Endothelial cell of umbilical vein (primary cell): ENCODE data around the gene ETV3L. TPM values are rescaled to one million over a fixed set of nuclear protein-coding genes. Genes with fewer than 3 reads are reported as not detected.

Experiments
- BruUV-seq: library from RNA; stranded (reverse); fragments of 400-500 nt; replicated peaks from 2 replicates; lab custom pipeline; 2021; lab: Mats Ljungman, UMichigan
- CTCF ChIA-PET: fragments of 300-600, 350-600 bp; sonication (Branson Sonifier 250); formaldehyde crosslinking; loops from one replicate; lab custom pipeline; 2021; ENCODE audit warnings: antibody characterized with exemption, inconsistent platforms; lab: Charles Lee
- POLR2A ChIA-PET: fragments of 300-600, 350-600 bp; sonication (Branson Sonifier 250); formaldehyde crosslinking; loops from one replicate; lab custom pipeline; 2021; ENCODE audit warnings: antibody characterized with exemption, inconsistent platforms; lab: Charles Lee
- DNase-seq: peaks from one replicate; pipeline ENCODE4 v3.0.0-alpha.2; 2011; ENCODE audit warnings: low read depth, low spot score
- FAIRE-seq: peaks from 2 replicates; lab custom pipeline; 2011; peaks lifted over from hg19 to GRCh38; lab: Jason Lieb, UNC
- H2AFZ ChIP-seq: 2 replicates; pipeline ENCODE4 v1.6.0; 2012; ENCODE audit warnings: low read depth, low read length, control low read depth, inconsistent platforms
- H3K27ac ChIP-seq: 2 replicates; pipeline ENCODE4 v1.5.1; 2011; ENCODE audit warnings: low read depth, mild to moderate bottlenecking, control low read depth, low read length, moderate library complexity; ENCODE audit not compliant: insufficient read depth
- H3K27me3 ChIP-seq, 2 experiments: 2 replicates each; pipeline versions ENCODE4 v1.6.0 to v1.6.1; 2011; ENCODE audit warnings: low read length in 2 of 2, mixed read lengths in 1 of 2; ENCODE audit not compliant: control insufficient read depth in 2 of 2, insufficient read depth in 2 of 2
- H3K36me3 ChIP-seq, 2 experiments: 2 replicates in 1 of 2; 3 replicates in 1 of 2; pipeline ENCODE4 v1.5.1; 2011; ENCODE audit warnings: low read length in 2 of 2, mild to moderate bottlenecking in 1 of 2, moderate library complexity in 1 of 2; ENCODE audit not compliant: control insufficient read depth in 2 of 2, insufficient read depth in 2 of 2; ENCODE audit errors: extremely low read depth in 1 of 2
- H3K4me1 ChIP-seq: 3 replicates; pipeline ENCODE4 v1.5.1; 2011; ENCODE audit warnings: mild to moderate bottlenecking, low read length; ENCODE audit not compliant: control insufficient read depth, insufficient read depth; ENCODE audit errors: extremely low read depth
- H3K4me2 ChIP-seq: 2 replicates; pipeline ENCODE4 v1.6.1; 2011; ENCODE audit warnings: low read length, control low read depth, mixed read lengths; ENCODE audit not compliant: insufficient read depth
- H3K4me3 ChIP-seq, 3 experiments: fragments of 200-600 bp in 1 of 3; sonication (generic), shearing (Covaris generic) in 1 of 3; replicated peaks in 1 of 3; 2 replicates each; pipeline ENCODE4 v1.5.1; 2011 to 2016; ENCODE audit warnings: control low read depth in 3 of 3, low read length in 3 of 3, mild to moderate bottlenecking in 2 of 3, inconsistent platforms in 1 of 3, low read depth in 1 of 3, moderate library complexity in 1 of 3; ENCODE audit not compliant: insufficient read depth in 1 of 3
- H3K79me2 ChIP-seq: 2 replicates; pipeline ENCODE4 v1.6.0; 2012; ENCODE audit warnings: low read length, inconsistent platforms; ENCODE audit not compliant: control insufficient read depth, insufficient read depth
- H3K9ac ChIP-seq: replicated peaks from 2 replicates; pipeline ENCODE3; 2011; ENCODE audit warnings: low read length, control low read depth; ENCODE audit not compliant: insufficient read depth; ENCODE audit errors: extremely low read depth
- H3K9me1 ChIP-seq: replicated peaks from 3 replicates; pipeline ENCODE4 v1.6.0; 2011; ENCODE audit warnings: mild to moderate bottlenecking, low read length; ENCODE audit not compliant: control insufficient read depth, insufficient read depth; ENCODE audit errors: extremely low read depth
- H3K9me3 ChIP-seq: replicated peaks from 2 replicates; pipeline ENCODE4 v1.5.1; 2012; ENCODE audit warnings: low read length, inconsistent platforms; ENCODE audit not compliant: control insufficient read depth, insufficient read depth
- H4K20me1 ChIP-seq: replicated peaks from 2 replicates; pipeline ENCODE3; 2011; ENCODE audit warnings: mild to moderate bottlenecking, low read length; ENCODE audit not compliant: control insufficient read depth, insufficient read depth; ENCODE audit errors: extremely low read depth
- EZH2 ChIP-seq: IDR thresholded peaks from 2 replicates; pipeline ENCODE4 v1.6.1; 2012; ENCODE audit warnings: borderline replicate concordance, low read depth, mild to moderate bottlenecking, moderate library complexity, low read length, inconsistent platforms; ENCODE audit not compliant: severe bottlenecking
- FOS ChIP-seq: IDR thresholded peaks from 2 replicates; pipeline ENCODE4 v1.6.1; 2011; ENCODE audit warnings: mild to moderate bottlenecking, low read length, moderate library complexity, borderline replicate concordance; ENCODE audit not compliant: insufficient read depth
- GATA2 ChIP-seq: IDR thresholded peaks from 2 replicates; pipeline ENCODE4 v1.7.0; 2011; ENCODE audit warnings: low read depth, mild to moderate bottlenecking, moderate library complexity, mixed read lengths, low read length; ENCODE audit not compliant: insufficient read length, insufficient read depth
- JUN ChIP-seq: IDR thresholded peaks from 2 replicates; pipeline ENCODE4 v1.6.1; 2011; ENCODE audit warnings: borderline replicate concordance, low read depth; ENCODE audit not compliant: insufficient read length, insufficient read depth
- MYC ChIP-seq: IDR thresholded peaks from one replicate; pipeline ENCODE4 v1.6.1; 2011; ENCODE audit warnings: mild to moderate bottlenecking, low read depth, low read length
- POLR2A ChIP-seq: IDR thresholded peaks from 2 replicates; pipeline ENCODE4 v1.6.1; 2012; ENCODE audit warnings: low read depth, mild to moderate bottlenecking, control low read depth, low read length
- POLR2AphosphoS5 ChIP-seq: IDR thresholded peaks from 2 replicates; pipeline ENCODE4 v1.6.1; 2012; ENCODE audit warnings: low read depth, mild to moderate bottlenecking, control low read depth, low read length, moderate library complexity; ENCODE audit not compliant: insufficient read depth
- dilution Hi-C: fragments of 300-500 bp; cut with MboI; formaldehyde crosslinking; loops from one replicate; pipeline ENCODE4 v1.15.0; 2019; ENCODE audit warnings: low sequenced_read_pairs; ENCODE audit not compliant: extremely low pct_ligation_motif_present
- intact Hi-C: fragments of 100-400 bp; cut with micrococcal nuclease; formaldehyde crosslinking; loops from one replicate; pipeline ENCODE4 v1.10.0; 2022
- polyA plus RNA-seq, 4 experiments: library from polyadenylated mRNA; depleted of rRNA in 3 of 4; stranded (reverse) in 3 of 4; unstranded in 1 of 4; fragments of >200 nt; gene quantifications; 2 replicates each; pipeline versions ENCODE4 v1.2.1 to v1.2.3, GENCODE V29; 2011 to 2012; ENCODE audit warnings: missing spikeins in 1 of 4
- total RNA-seq: library from RNA; stranded (reverse); gene quantifications from 2 replicates; pipeline ENCODE4 v1.2.3, GENCODE V29; 2021
- TF ChIP-seq, protein P1 (sequence below): IDR thresholded peaks from 2 replicates; pipeline ENCODE4 v1.6.1; 2011; ENCODE audit not compliant: insufficient read depth, insufficient read length
- TF ChIP-seq, protein P2 (sequence below), 2 donors: IDR thresholded peaks; 1 replicate in 1 of 2; 2 replicates in 1 of 2; pipeline ENCODE4 v1.5.1; 2011; ENCODE audit warnings: low read length in 2 of 2, mild to moderate bottlenecking in 2 of 2, moderate library complexity in 2 of 2, control low read depth in 1 of 2, inconsistent platforms in 1 of 2, low read depth in 1 of 2; ENCODE audit not compliant: insufficient read depth in 1 of 2; ENCODE audit errors: extremely low read depth in 1 of 2

Gene ETV3L
- total and polyA plus RNA-seq, 2 donors (not counting 3 experiments of a cell fraction or from before 2014, with no cell fraction given) = not detected

DNA sequence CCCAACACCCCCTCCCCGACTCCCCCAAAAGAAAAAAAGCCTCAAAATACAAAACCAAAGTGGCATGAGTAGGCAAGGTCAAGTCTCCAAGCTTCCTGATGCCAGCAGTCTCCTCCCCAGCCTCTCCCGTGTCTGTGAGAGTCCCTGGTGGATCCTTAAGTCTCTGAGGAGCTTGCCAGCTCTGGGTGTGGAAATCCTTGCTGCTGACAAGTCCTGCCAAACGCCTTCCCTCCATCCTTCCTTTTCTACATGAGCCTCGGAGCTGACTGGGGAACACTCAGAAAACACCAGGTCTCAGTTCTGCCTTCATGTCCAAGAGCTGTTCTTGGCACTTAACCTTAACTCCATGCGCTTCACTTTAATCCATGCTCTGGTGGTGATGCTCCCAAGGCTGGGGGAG is 3.7 kb upstream of the ETV3L start:
- Histone ChIP-seq H3K9me1 (no peaks in the 10 kb centered on the region), H2AFZ (no peak overlapping the region), H4K20me1 (no peaks in the 10 kb centered on the region), H3K27ac (no peak overlapping the region), H3K4me2 (no peak overlapping the region), H3K9ac (no peak overlapping the region), H3K79me2 (no peaks in the 10 kb centered on the region), H3K4me1 (peaks cover 11% of the 10 kb centered on the region), H3K27me3 (no peaks in the 10 kb centered on the region), H3K36me3 (no peaks in the 10 kb centered on the region), H3K4me3 (no peak overlapping the region), H3K9me3 (no peaks in the 10 kb centered on the region)
- intact Hi-C loops (no loop called here), dilution Hi-C loops (no loop called here)
- POLR2A ChIA-PET = no interaction called here
- no TSS peak for BruUV-seq
- CTCF ChIA-PET = interaction anchor here (1.2 to 14.4 kb wide), 3 partner anchors 13 to 53 kb away, joined by 3 to 160 read pairs (median 3); no protein-coding TSS in a partner anchor
- DNase-seq = no peak
- FAIRE-seq = no peak
- TF ChIP-seq, protein P1, sequence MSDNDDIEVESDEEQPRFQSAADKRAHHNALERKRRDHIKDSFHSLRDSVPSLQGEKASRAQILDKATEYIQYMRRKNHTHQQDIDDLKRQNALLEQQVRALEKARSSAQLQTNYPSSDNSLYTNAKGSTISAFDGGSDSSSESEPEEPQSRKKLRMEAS = no peak
- TF ChIP-seq MYC (no peak), EZH2 (no peak), POLR2A (no peak), FOS (no peak), JUN (no peak), POLR2AphosphoS5 (no peak), GATA2 (no peak)
- TF ChIP-seq, protein P2, sequence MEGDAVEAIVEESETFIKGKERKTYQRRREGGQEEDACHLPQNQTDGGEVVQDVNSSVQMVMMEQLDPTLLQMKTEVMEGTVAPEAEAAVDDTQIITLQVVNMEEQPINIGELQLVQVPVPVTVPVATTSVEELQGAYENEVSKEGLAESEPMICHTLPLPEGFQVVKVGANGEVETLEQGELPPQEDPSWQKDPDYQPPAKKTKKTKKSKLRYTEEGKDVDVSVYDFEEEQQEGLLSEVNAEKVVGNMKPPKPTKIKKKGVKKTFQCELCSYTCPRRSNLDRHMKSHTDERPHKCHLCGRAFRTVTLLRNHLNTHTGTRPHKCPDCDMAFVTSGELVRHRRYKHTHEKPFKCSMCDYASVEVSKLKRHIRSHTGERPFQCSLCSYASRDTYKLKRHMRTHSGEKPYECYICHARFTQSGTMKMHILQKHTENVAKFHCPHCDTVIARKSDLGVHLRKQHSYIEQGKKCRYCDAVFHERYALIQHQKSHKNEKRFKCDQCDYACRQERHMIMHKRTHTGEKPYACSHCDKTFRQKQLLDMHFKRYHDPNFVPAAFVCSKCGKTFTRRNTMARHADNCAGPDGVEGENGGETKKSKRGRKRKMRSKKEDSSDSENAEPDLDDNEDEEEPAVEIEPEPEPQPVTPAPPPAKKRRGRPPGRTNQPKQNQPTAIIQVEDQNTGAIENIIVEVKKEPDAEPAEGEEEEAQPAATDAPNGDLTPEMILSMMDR (IDR thresholded peaks at IDR 0.05; ENCODE audit: extremely low read depth in 1 of 2, insufficient read depth in 1 of 2, low read depth in 1 of 2, low read length in 2 of 2) = no peak
